Vagina (tissue), 2 donors: ENCODE data around the gene SLC4A1.

Experiments
- CTCF ChIP-seq, 3 experiments: fragments of 450-650 bp in 2 of 3; fragments of 200-600 bp in 1 of 3; sonication (generic) in 1 of 3; IDR thresholded peaks; one replicate each; pipeline ENCODE4 v1.5.1; 2017 to 2019; ENCODE audit warnings: antibody characterized with exemption in 3 of 3, mild to moderate bottlenecking in 2 of 3, moderate library complexity in 2 of 3
- POLR2A ChIP-seq, 2 donors: fragments of 450-650 bp; IDR thresholded peaks; one replicate each; pipeline ENCODE4 v1.6.1; 2017; ENCODE audit warnings: antibody characterized with exemption in 2 of 2, mild to moderate bottlenecking in 2 of 2, moderate library complexity in 2 of 2
- POLR2AphosphoS5 ChIP-seq, 2 donors: sonication (generic); formaldehyde crosslinking; IDR thresholded peaks; one replicate each; pipeline ENCODE4 v1.9.0; 2017; ENCODE audit warnings: antibody characterized with exemption in 2 of 2, mild to moderate bottlenecking in 2 of 2, low read depth in 1 of 2; ENCODE audit not compliant: insufficient read depth in 1 of 2

- TF ChIP-seq POLR2A (IDR thresholded peaks at IDR 0.05) = no peak
- TF ChIP-seq CTCF (IDR thresholded peaks at IDR 0.05) = peak; percentile 96 to 98 (median 98)
- TF ChIP-seq POLR2AphosphoS5 (IDR thresholded peaks at IDR 0.05; ENCODE audit: insufficient read depth in 1 of 2, low read depth in 1 of 2) = peak in 1 of 2 donors; percentile 59
These were observed 57.4 kb downstream of the SLC4A1 start for GRCh38 chr17:44210342-44211192.
